ENCODE data around the gene DAB2IP. TPM values are rescaled to one million over a fixed set of nuclear protein-coding genes. Genes with fewer than 3 reads are reported as not detected.

DAB2IP gene
- total RNA-seq, 1 donor from 2014 or later: 0.75 TPM

GRCh38 chr9:121781145-121781548, 129.7 kb downstream of the DAB2IP start:
- ChIA-PET CTCF (no interaction called here), POLR2A (no interaction called here)
- Mint-ChIP-seq H3K9me3 (peaks cover 8% of the 10 kb centered on the region), H3K4me3 (no peak overlapping the region), H3K27ac (no peak overlapping the region), H3K4me1 (no peaks in the 10 kb centered on the region), H3K27me3 (no peaks in the 10 kb centered on the region), H3K36me3 (ENCODE audit: low read depth) (peaks cover 2% of the 10 kb centered on the region)
- no peak for TF ChIP-seq CTCF (IDR thresholded peaks at IDR 0.05)
- intact Hi-C loops (cut with micrococcal nuclease): no loop called here
- ATAC-seq (ENCODE audit: low read depth): no peak
- DNase-seq: no peak

- CTCF ChIA-PET: no interaction called here
Measured at GRCh38 chr9:121781701-121782464, 130.4 kb downstream of the DAB2IP start.

GRCh38 chr9:121782514-121783110, 131.2 kb downstream of the DAB2IP start:
- DNase-seq (no peak), ATAC-seq (ENCODE audit: low read depth) (no peak)
- TF ChIP-seq CTCF (IDR thresholded peaks at IDR 0.05): no peak
- Mint-ChIP-seq H3K27ac (no peak overlapping the region), H3K36me3 (ENCODE audit: low read depth) (peaks cover 2% of the 10 kb centered on the region), H3K9me3 (peaks cover 8% of the 10 kb centered on the region), H3K4me3 (no peak overlapping the region), H3K4me1 (no peaks in the 10 kb centered on the region), H3K27me3 (no peaks in the 10 kb centered on the region)
- ChIA-PET CTCF (no interaction called here), POLR2A (no interaction called here)
- intact Hi-C loops (cut with micrococcal nuclease): no loop called here

More at GRCh38 chr9:121781701-121782464, 130.4 kb downstream of the DAB2IP start:
- H3K27ac Mint-ChIP-seq: no peak overlapping the region
- no peak for ATAC-seq (ENCODE audit: low read depth)
- no peak for TF ChIP-seq CTCF (IDR thresholded peaks at IDR 0.05)
- H3K36me3 Mint-ChIP-seq (ENCODE audit: low read depth): peaks cover 2% of the 10 kb centered on the region
- H3K4me3 Mint-ChIP-seq: no peak overlapping the region
- no peaks in the 10 kb centered on the region for H3K27me3 Mint-ChIP-seq
- POLR2A ChIA-PET: no interaction called here
- no peak for DNase-seq
- no peaks in the 10 kb centered on the region for H3K4me1 Mint-ChIP-seq
- H3K9me3 Mint-ChIP-seq: peaks cover 8% of the 10 kb centered on the region
- intact Hi-C loops (cut with micrococcal nuclease): no loop called here

GRCh38 chr9:121783111-121783510, 131.7 kb downstream of the DAB2IP start:
- no peak overlapping the region for H3K27ac Mint-ChIP-seq

More at GRCh38 chr9:121783111-121783510, 131.7 kb downstream of the DAB2IP start:
- H3K36me3 Mint-ChIP-seq (ENCODE audit: low read depth): peaks cover 2% of the 10 kb centered on the region
- ATAC-seq (ENCODE audit: low read depth): no peak
- no peak for TF ChIP-seq CTCF (IDR thresholded peaks at IDR 0.05)
- ChIA-PET POLR2A (no interaction called here), CTCF (no interaction called here)
- no peaks in the 10 kb centered on the region for H3K4me1 Mint-ChIP-seq
- intact Hi-C loops (cut with micrococcal nuclease): no loop called here
- H3K4me3 Mint-ChIP-seq: no peak overlapping the region
- no peaks in the 10 kb centered on the region for H3K27me3 Mint-ChIP-seq
- H3K9me3 Mint-ChIP-seq: peaks cover 5% of the 10 kb centered on the region
- no peak for DNase-seq
